ENCODE results near the gene LEFTY2. TPM values are rescaled to one million over a fixed set of nuclear protein-coding genes. Genes with fewer than 3 reads are reported as not detected.

Gene LEFTY2
- total and polyA plus RNA-seq, 2 donors (not counting 3 experiments of a cell fraction or from before 2014, with no cell fraction given), result 0.06 TPM; not detected in 1

GRCh38 chr1:225887030-225887314 lies 54.0 kb downstream of the LEFTY2 start:
- Histone ChIP-seq H2AFZ (ENCODE audit: low read depth, low read length) (no peak overlapping the region), H3K9me3 (replicated peaks; ENCODE audit: control insufficient read depth, insufficient read depth, low read length) (no peaks in the 10 kb centered on the region), H4K20me1 (replicated peaks; ENCODE audit: control insufficient read depth, extremely low read depth, insufficient read depth, low read length) (no peaks in the 10 kb centered on the region), H3K27me3 (ENCODE audit: control insufficient read depth in 2 of 2, insufficient read depth in 2 of 2, low read length in 2 of 2) (no peaks in the 10 kb centered on the region), H3K9ac (replicated peaks; ENCODE audit: extremely low read depth, insufficient read depth, low read length) (no peak overlapping the region), H3K4me3 (replicated peaks in 1 of 3; ENCODE audit: insufficient read depth in 1 of 3, low read depth in 1 of 3, low read length in 3 of 3) (no peak overlapping the region), H3K9me1 (replicated peaks; ENCODE audit: control insufficient read depth, extremely low read depth, insufficient read depth, low read length) (no peaks in the 10 kb centered on the region), H3K4me1 (ENCODE audit: control insufficient read depth, extremely low read depth, insufficient read depth, low read length) (peaks cover 3% of the 10 kb centered on the region), H3K36me3 (ENCODE audit: control insufficient read depth in 2 of 2, extremely low read depth in 1 of 2, insufficient read depth in 2 of 2, low read length in 2 of 2) (no peaks in the 10 kb centered on the region), H3K27ac (ENCODE audit: insufficient read depth, low read depth, low read length) (no peak overlapping the region), H3K4me2 (ENCODE audit: insufficient read depth, low read length) (no peak overlapping the region), H3K79me2 (ENCODE audit: control insufficient read depth, insufficient read depth, low read length) (no peaks in the 10 kb centered on the region)
- dilution Hi-C loops (cut with MboI; ENCODE audit: extremely low pct_ligation_motif_present, low sequenced_read_pairs), result no loop called here
- CTCF ChIA-PET, result no interaction called here
- POLR2A ChIA-PET, result no interaction called here
- intact Hi-C loops (cut with micrococcal nuclease), result no loop called here
- TF ChIP-seq JUN (IDR thresholded peaks at IDR 0.05; ENCODE audit: borderline replicate concordance, insufficient read depth, insufficient read length, low read depth), result no peak
- no peak for TF ChIP-seq FOS (IDR thresholded peaks at IDR 0.05; ENCODE audit: borderline replicate concordance, insufficient read depth, low read length)
- no peak for TF ChIP-seq CTCF (IDR thresholded peaks at IDR 0.05; ENCODE audit: extremely low read depth in 1 of 2, insufficient read depth in 1 of 2, low read depth in 1 of 2, low read length in 2 of 2)
- no peak for TF ChIP-seq POLR2AphosphoS5 (IDR thresholded peaks at IDR 0.05; ENCODE audit: insufficient read depth, low read depth, low read length)
- no peak for TF ChIP-seq EZH2 (IDR thresholded peaks at IDR 0.05; ENCODE audit: borderline replicate concordance, low read depth, low read length, severe bottlenecking)
- no peak for TF ChIP-seq MYC (IDR thresholded peaks at IDR 0.05; ENCODE audit: low read depth, low read length)
- no peak for TF ChIP-seq MAX (IDR thresholded peaks at IDR 0.05; ENCODE audit: insufficient read depth, insufficient read length)
- BruUV-seq (replicated peaks), result no TSS peak
- FAIRE-seq, result no peak
- DNase-seq (ENCODE audit: low read depth, low spot score), result no peak

Small RNAs within 50 kb of the gene (microRNA-seq; reads per million reads assigned to microRNA genes)
- not detected for gene MIR6741 (ENCODE audit: borderline number of aligned reads, borderline replicate concordance)

Small RNAs within 50 kb of the gene (small RNA-seq; reads per million reads assigned to genes)
- gene AL117348.1 (ENCODE audit: insufficient read depth, insufficient read length, low read depth, low replicate concordance) (not detected), gene NDUFA3P3 (ENCODE audit: insufficient read depth, insufficient read length, low read depth, low replicate concordance) (not detected)

Other genes with a start within 250 kb of the LEFTY2 start
- gene SRP9, start 163.4 kb downstream of the LEFTY2 start, total RNA-seq, result 283 and 292 TPM in 2 replicates
- gene SRP9, start 163.4 kb downstream of the LEFTY2 start, polyA plus RNA-seq, result 217 and 384 TPM in 2 replicates
- 19.1 and 23.7 TPM in 2 replicates for gene EPHX1, start 131.1 kb downstream of the LEFTY2 start, total RNA-seq
- 23.2 and 25.2 TPM in 2 replicates for gene EPHX1, start 131.1 kb downstream of the LEFTY2 start, polyA plus RNA-seq
- 40.8 and 41.4 TPM in 2 replicates for gene TMEM63A, start 58.8 kb downstream of the LEFTY2 start, total RNA-seq
- 28.7 and 32.2 TPM in 2 replicates for gene TMEM63A, start 58.8 kb downstream of the LEFTY2 start, polyA plus RNA-seq
- gene LEFTY1, start 52.1 kb downstream of the LEFTY2 start, total RNA-seq, result not detected in 2 replicates
- gene LEFTY1, start 52.1 kb downstream of the LEFTY2 start, polyA plus RNA-seq, result not detected in 2 replicates
- 60.4 and 64.6 TPM in 2 replicates for gene PYCR2, start 17.0 kb downstream of the LEFTY2 start, total RNA-seq
- gene PYCR2, start 17.0 kb downstream of the LEFTY2 start, polyA plus RNA-seq, result 63.2 and 65.1 TPM in 2 replicates
- 15.9 and 16.1 TPM in 2 replicates for gene SDE2, start 58.1 kb upstream of the LEFTY2 start, total RNA-seq
- gene SDE2, start 58.1 kb upstream of the LEFTY2 start, polyA plus RNA-seq, result 8.3 and 11.9 TPM in 2 replicates
- gene H3-3A, start 121.5 kb upstream of the LEFTY2 start, total RNA-seq, result 448 and 477 TPM in 2 replicates
- 387 and 426 TPM in 2 replicates for gene H3-3A, start 121.5 kb upstream of the LEFTY2 start, polyA plus RNA-seq
- gene ACBD3, start 245.5 kb upstream of the LEFTY2 start, total RNA-seq, result 36.4 and 37.0 TPM in 2 replicates
- 11.6 and 12.3 TPM in 2 replicates for gene ACBD3, start 245.5 kb upstream of the LEFTY2 start, polyA plus RNA-seq